Activated CD4-positive, alpha-beta T cell treated with anti-CD3 and anti-CD28 coated beads, Interleukin-2, amount 50 U/mL, for 16 hours (primary cell): Measurements from ENCODE around the gene MTHFS.
"Not testable (repeated sequence)": the region's sequence is repeated elsewhere in the genome, so short reads cannot be mapped to it uniquely, and the experiment has no call there.

ENCODE experiments used
- DNase-seq: peaks from one replicate; pipeline ENCODE4 v3.0.0-alpha.2; 2020

MTHFS gene

GRCh38 chr15:79896634-79897379 lies at the start of gene MTHFS:
Gene MTHFS, minus strand, starts transcription at chr15:79897014. Its CDS starts 26 bp downstream, at chr15:79896988.
- DNase-seq: peak; percentile 80

DNA sequence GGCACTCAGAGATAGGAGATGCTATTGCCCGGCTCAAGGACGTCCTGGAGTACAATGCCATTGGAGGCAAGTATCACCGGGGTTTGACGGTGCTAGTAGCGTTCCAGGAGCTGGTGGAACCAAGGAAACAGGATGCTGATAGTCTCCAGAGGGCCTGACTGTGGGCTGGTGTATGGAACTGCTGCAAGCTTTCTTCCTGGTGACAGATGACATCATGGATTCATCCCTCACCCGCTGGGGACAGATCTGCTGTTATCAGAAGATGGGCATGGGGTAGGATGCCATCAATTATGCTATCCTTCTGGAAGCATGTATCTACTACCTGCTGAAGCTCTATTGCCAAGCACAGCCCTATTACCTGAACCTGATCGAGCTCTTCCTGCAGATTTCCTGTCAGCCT lies 47.8 kb upstream of the MTHFS start:
- DNase-seq: no peak

DNA sequence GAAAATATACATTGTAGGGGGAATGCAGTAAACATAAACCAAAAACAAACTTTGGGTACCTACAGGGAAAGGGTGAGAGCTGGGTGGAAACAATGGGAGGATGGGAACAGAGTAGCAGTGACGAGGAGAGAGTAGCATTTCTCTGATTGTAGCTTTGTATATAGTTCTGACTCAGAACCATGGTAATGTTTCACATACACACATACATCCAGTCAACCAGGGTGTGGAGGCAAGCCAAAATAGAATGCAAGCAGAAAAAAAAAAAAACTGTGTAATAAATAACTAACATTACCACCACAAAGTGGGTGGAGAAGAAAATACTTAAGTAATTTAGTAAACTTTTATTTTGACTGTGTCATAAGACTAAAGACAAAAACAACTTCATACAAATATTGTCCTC lies 47.0 kb upstream of the MTHFS start:
- DNase-seq: peak; percentile 36

DNA sequence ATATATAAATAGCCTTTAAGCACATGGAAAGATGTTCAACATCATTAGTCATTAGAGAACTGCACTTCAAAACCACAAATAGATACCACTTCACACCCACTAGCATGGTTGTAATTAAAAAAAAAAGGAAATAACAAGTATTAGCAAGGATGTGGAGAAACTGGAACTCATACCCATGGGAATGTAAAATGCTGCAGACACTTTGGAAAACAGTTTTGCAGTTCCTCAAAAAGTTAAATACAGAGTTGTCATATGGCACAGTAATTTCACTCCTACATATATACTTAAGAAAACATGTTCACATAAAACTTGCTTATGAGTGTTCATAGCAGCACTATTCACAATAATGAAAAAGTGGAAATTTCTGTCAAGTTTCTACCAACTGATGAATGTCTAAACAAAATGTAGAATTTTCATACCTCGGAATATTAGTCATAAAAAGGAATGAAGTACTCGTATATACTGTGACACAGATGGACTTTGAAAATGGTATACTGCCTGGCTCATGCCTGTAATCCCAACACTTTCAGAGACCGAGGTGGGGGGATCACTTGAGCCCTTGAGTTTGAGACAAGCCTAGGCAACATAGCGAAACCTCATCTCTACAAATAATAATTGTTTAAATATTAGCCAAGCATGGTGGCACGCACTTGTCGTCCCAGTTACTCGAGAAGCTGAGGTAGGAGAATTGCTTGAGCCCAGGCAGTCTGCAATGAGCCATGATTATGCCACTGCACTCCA lies 46.1 kb upstream of the MTHFS start:
- DNase-seq: peak; percentile 20

DNA sequence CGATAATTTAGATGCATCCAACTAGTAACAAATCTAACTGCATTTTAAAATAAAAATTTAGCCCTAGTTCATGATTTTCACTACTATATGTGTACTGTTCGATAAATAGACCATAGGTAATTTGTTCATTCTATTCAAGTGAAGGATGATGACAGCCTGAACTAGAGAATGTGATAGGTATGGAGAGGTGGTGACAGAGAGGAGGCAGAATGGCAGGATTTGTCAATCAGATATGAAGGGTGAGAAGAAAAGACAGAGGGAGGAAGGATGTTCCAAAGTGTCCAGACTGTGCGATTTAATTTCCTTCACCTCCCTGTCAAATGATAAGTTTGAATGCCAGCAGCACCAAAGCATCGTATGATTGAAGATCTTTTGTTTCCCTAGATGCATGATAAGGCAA lies 42.6 kb upstream of the MTHFS start:
- no peak for DNase-seq

DNA sequence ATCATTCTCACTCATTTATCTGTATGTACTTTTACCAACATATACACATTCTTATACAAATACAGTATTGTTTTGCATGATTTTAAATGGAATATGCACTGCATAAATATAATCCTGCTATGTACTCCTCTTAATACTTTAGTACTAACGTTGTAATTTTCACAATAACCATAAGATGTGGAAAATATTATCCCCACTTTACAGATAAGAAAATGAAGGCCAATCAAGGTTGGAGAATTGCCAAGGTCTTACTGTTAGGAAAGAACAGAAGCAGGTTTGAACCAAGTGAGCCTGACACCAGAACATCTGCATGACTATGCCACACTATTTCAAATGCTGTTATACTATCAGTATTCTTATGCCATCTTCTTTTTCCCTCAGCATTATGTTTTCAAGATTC lies 41.3 kb upstream of the MTHFS start:
- DNase-seq: no peak

GRCh38 chr15:79935556-79936201 lies 38.9 kb upstream of the MTHFS start:
- not testable (repeated sequence) for DNase-seq

DNA sequence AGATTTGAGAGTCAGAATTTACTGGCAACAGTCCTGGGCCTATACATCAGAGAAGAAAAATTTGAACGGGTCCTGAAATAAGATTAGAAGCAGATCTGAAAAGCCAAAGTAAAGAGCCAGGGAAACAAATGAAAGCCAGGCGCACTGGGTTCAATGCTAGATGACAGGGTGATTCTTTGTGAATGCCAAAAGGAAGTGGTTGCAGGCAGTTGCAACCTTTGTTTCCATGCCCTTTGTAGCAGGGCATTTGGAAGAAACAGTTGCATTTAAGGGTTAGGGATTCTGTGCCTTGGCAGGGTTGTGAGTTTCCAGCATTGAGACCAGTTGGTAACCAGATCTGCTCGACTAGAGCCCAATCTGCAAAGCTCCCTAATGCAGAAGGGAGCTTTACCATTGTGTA lies 36.4 kb upstream of the MTHFS start:
- no peak for DNase-seq

DNA sequence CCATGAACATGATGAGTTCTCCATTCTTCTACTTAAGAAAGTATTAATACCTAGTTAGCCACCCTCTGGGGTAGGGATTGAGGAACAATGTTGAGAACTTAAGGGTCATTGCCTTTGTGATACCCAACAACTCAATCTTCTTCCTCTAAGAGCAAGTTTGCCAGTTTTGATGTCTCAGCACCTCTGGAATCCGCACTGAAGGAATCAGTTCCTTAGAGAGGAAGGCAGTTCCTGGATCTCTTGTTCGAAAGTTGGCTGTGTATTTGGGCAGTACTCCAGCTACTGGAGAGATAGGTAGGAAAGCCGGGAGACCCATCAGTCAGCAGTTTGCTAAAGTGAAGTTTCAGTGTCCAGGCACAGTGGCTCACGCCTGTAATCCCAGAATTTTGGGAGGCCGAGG lies 35.6 kb upstream of the MTHFS start:
- DNase-seq: no peak

GRCh38 chr15:79930516-79930915 lies 33.7 kb upstream of the MTHFS start:
- no peak for DNase-seq

GRCh38 chr15:79929412-79929811 lies 32.6 kb upstream of the MTHFS start:
- DNase-seq: no peak

GRCh38 chr15:79926116-79926515 lies 29.3 kb upstream of the MTHFS start:
- DNase-seq: not testable (repeated sequence)

DNA sequence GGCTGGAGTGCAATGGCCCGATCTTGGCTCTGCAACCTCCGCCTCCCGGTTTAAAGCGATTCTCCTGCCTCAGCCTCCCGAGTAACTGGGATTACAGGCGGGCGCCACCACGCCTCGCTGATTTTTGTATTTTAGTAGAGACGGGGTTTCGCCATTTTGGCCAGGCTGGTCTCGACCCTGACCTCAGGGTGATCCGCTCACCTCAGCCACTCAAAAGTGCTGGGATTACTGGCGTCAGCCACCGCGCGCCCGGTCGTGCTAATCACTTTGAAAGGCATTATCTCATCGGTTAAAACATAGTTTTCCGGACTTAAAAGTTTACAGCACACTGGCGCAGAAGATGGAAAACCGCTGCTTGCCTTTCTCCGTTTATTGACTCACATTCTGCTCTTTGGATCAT lies 27.6 kb upstream of the MTHFS start:
- no peak for DNase-seq

DNA sequence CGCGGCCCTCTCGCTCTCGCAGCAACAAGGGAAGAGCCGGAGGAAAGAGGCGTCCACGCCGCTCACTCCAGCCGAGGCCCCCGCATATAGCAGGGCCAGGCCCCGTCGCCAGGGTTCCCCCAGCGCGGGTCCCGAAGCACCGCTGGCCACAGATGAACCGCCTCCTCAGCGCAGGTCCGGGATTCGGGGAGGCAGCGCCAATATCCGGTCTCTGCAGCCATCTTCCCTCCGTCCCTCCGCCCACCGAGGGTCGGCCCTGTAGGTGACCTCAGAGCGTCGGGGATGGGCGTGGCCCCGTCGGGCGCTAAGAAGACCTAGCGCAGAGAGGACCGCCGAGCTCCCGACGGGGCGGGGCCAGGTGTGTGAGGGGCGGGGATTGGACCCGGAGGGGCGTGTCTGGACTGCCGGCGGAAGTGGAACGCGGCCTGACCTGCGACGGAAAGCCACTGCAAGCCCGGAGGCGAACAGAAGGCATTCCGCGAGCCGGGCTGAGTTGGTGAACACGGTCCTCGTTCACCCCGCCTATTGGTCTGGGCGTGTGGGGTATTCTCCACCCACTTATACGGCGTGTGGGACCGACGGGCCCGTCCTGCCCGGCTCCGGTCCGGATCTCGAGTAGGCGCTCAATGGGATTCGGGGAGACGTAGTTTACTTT lies 26.8 kb upstream of the MTHFS start:
- peak; percentile 99 for DNase-seq

GRCh38 chr15:79923079-79923514 lies 26.3 kb upstream of the MTHFS start:
- peak; percentile 73 for DNase-seq

- DNase-seq: no peak
These were observed 25.8 kb upstream of the MTHFS start for GRCh38 chr15:79922512-79923078.

DNA sequence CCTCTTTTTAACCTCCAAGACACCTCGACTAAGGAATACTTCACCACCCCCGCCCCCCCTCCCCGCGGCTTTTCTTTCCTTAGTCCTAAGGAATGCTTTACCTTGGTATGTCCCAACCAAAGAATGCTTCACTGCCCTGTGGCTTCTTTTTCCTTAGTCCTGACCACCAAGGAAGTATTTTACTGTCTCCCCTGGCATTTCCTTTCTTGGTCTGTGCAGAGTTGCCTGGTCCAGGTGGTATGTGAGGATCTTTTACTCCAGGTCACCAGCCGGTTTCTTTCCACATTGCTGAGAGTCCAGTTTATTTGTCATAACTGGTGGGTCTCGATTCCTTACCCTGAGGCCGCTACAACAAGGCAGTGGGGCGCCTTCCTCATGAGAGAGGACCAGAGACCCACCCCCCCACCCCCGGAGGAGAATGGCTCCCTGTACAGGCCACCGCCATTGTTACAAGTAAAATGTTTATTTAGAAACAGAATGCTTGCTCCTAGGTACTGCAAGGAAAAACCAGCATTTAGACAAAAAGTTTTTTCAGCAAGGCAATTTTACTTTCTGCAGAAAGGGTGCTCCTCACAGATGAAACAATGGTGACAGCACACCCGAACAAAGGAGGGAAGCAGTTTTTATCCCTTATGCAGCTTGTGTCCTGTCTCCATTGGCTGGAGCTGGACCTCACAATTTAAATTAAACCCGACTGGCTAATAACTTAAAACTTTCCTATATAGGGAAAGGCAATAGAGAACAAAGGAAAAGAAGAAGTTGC lies 23.1 kb upstream of the MTHFS start:
- DNase-seq: no peak

GRCh38 chr15:79919090-79919748 lies 22.4 kb upstream of the MTHFS start:
- DNase-seq: no peak

GRCh38 chr15:79918278-79918677 lies 21.5 kb upstream of the MTHFS start:
- no peak for DNase-seq

DNA sequence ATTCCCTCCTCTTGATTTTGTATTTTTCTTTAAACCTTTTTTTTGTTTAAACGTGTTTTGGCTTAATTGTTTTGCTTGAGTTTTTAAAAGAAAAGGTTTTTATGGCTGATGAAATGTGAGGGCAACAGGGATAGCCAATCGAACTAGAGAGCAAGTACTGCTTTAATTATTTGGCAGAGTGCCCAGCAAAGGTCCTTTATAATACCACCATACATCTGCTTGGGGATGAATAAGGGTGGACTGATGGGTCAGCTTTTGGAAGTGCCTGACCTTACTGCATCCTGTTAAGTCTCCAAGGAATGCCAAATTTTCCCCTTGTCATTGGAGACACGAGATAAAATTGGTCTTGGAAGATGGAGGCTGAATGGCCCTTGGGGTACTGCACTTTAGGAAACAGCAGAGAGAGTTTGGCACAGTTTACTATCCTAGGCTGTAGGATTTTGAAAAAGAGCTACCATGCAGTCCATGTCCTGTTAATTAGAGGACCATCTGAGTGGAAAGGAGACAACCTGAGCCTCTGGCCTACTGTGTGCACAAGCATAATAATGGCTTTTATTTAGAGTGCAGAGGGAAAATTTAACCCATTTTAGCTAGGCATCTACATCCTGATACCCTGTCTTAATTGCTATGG lies 19.8 kb upstream of the MTHFS start:
- no peak for DNase-seq
